Endothelial cell of umbilical vein (primary cell): ENCODE data around the gene COX7A2. TPM values are rescaled to one million over a fixed set of nuclear protein-coding genes. Genes with fewer than 3 reads are reported as not detected.

Source experiments
- BruUV-seq: library from RNA; stranded (reverse); fragments of 400-500 nt; replicated peaks from 2 replicates; lab custom pipeline; 2021; lab: Mats Ljungman, UMichigan
- CTCF ChIA-PET: fragments of 300-600, 350-600 bp; sonication (Branson Sonifier 250); formaldehyde crosslinking; loops from one replicate; lab custom pipeline; 2021; ENCODE audit warnings: antibody characterized with exemption, inconsistent platforms; lab: Charles Lee
- POLR2A ChIA-PET: fragments of 300-600, 350-600 bp; sonication (Branson Sonifier 250); formaldehyde crosslinking; loops from one replicate; lab custom pipeline; 2021; ENCODE audit warnings: antibody characterized with exemption, inconsistent platforms; lab: Charles Lee
- DNase-seq: peaks from one replicate; pipeline ENCODE4 v3.0.0-alpha.2; 2011; ENCODE audit warnings: low read depth, low spot score
- FAIRE-seq: peaks from 2 replicates; lab custom pipeline; 2011; peaks lifted over from hg19 to GRCh38; lab: Jason Lieb, UNC
- H2AFZ ChIP-seq: 2 replicates; pipeline ENCODE4 v1.6.0; 2012; ENCODE audit warnings: low read depth, low read length, control low read depth, inconsistent platforms
- H3K27ac ChIP-seq: 2 replicates; pipeline ENCODE4 v1.5.1; 2011; ENCODE audit warnings: low read depth, mild to moderate bottlenecking, control low read depth, low read length, moderate library complexity; ENCODE audit not compliant: insufficient read depth
- H3K27me3 ChIP-seq, 2 experiments: 2 replicates each; pipeline versions ENCODE4 v1.6.0 to v1.6.1; 2011; ENCODE audit warnings: low read length in 2 of 2, mixed read lengths in 1 of 2; ENCODE audit not compliant: control insufficient read depth in 2 of 2, insufficient read depth in 2 of 2
- H3K36me3 ChIP-seq, 2 experiments: 2 replicates in 1 of 2; 3 replicates in 1 of 2; pipeline ENCODE4 v1.5.1; 2011; ENCODE audit warnings: low read length in 2 of 2, mild to moderate bottlenecking in 1 of 2, moderate library complexity in 1 of 2; ENCODE audit not compliant: control insufficient read depth in 2 of 2, insufficient read depth in 2 of 2; ENCODE audit errors: extremely low read depth in 1 of 2
- H3K4me1 ChIP-seq: 3 replicates; pipeline ENCODE4 v1.5.1; 2011; ENCODE audit warnings: mild to moderate bottlenecking, low read length; ENCODE audit not compliant: control insufficient read depth, insufficient read depth; ENCODE audit errors: extremely low read depth
- H3K4me2 ChIP-seq: 2 replicates; pipeline ENCODE4 v1.6.1; 2011; ENCODE audit warnings: low read length, control low read depth, mixed read lengths; ENCODE audit not compliant: insufficient read depth
- H3K4me3 ChIP-seq, 3 experiments: fragments of 200-600 bp in 1 of 3; sonication (generic), shearing (Covaris generic) in 1 of 3; replicated peaks in 1 of 3; 2 replicates each; pipeline ENCODE4 v1.5.1; 2011 to 2016; ENCODE audit warnings: control low read depth in 3 of 3, low read length in 3 of 3, mild to moderate bottlenecking in 2 of 3, inconsistent platforms in 1 of 3, low read depth in 1 of 3, moderate library complexity in 1 of 3; ENCODE audit not compliant: insufficient read depth in 1 of 3
- H3K79me2 ChIP-seq: 2 replicates; pipeline ENCODE4 v1.6.0; 2012; ENCODE audit warnings: low read length, inconsistent platforms; ENCODE audit not compliant: control insufficient read depth, insufficient read depth
- H3K9ac ChIP-seq: replicated peaks from 2 replicates; pipeline ENCODE3; 2011; ENCODE audit warnings: low read length, control low read depth; ENCODE audit not compliant: insufficient read depth; ENCODE audit errors: extremely low read depth
- H3K9me1 ChIP-seq: replicated peaks from 3 replicates; pipeline ENCODE4 v1.6.0; 2011; ENCODE audit warnings: mild to moderate bottlenecking, low read length; ENCODE audit not compliant: control insufficient read depth, insufficient read depth; ENCODE audit errors: extremely low read depth
- H3K9me3 ChIP-seq: replicated peaks from 2 replicates; pipeline ENCODE4 v1.5.1; 2012; ENCODE audit warnings: low read length, inconsistent platforms; ENCODE audit not compliant: control insufficient read depth, insufficient read depth
- H4K20me1 ChIP-seq: replicated peaks from 2 replicates; pipeline ENCODE3; 2011; ENCODE audit warnings: mild to moderate bottlenecking, low read length; ENCODE audit not compliant: control insufficient read depth, insufficient read depth; ENCODE audit errors: extremely low read depth
- FOS ChIP-seq: IDR thresholded peaks from 2 replicates; pipeline ENCODE4 v1.6.1; 2011; ENCODE audit warnings: mild to moderate bottlenecking, low read length, moderate library complexity, borderline replicate concordance; ENCODE audit not compliant: insufficient read depth
- GATA2 ChIP-seq: IDR thresholded peaks from 2 replicates; pipeline ENCODE4 v1.7.0; 2011; ENCODE audit warnings: low read depth, mild to moderate bottlenecking, moderate library complexity, mixed read lengths, low read length; ENCODE audit not compliant: insufficient read length, insufficient read depth
- JUN ChIP-seq: IDR thresholded peaks from 2 replicates; pipeline ENCODE4 v1.6.1; 2011; ENCODE audit warnings: borderline replicate concordance, low read depth; ENCODE audit not compliant: insufficient read length, insufficient read depth
- MYC ChIP-seq: IDR thresholded peaks from one replicate; pipeline ENCODE4 v1.6.1; 2011; ENCODE audit warnings: mild to moderate bottlenecking, low read depth, low read length
- POLR2A ChIP-seq: IDR thresholded peaks from 2 replicates; pipeline ENCODE4 v1.6.1; 2012; ENCODE audit warnings: low read depth, mild to moderate bottlenecking, control low read depth, low read length
- dilution Hi-C: fragments of 300-500 bp; cut with MboI; formaldehyde crosslinking; loops from one replicate; pipeline ENCODE4 v1.15.0; 2019; ENCODE audit warnings: low sequenced_read_pairs; ENCODE audit not compliant: extremely low pct_ligation_motif_present
- intact Hi-C: fragments of 100-400 bp; cut with micrococcal nuclease; formaldehyde crosslinking; loops from one replicate; pipeline ENCODE4 v1.10.0; 2022
- polyA plus RNA-seq, 4 experiments: library from polyadenylated mRNA; depleted of rRNA in 3 of 4; stranded (reverse) in 3 of 4; unstranded in 1 of 4; fragments of >200 nt; gene quantifications; 2 replicates each; pipeline versions ENCODE4 v1.2.1 to v1.2.3, GENCODE V29; 2011 to 2012; ENCODE audit warnings: missing spikeins in 1 of 4
- total RNA-seq: library from RNA; stranded (reverse); gene quantifications from 2 replicates; pipeline ENCODE4 v1.2.3, GENCODE V29; 2021
- TF ChIP-seq, protein P1 (sequence below): IDR thresholded peaks from 2 replicates; pipeline ENCODE4 v1.6.1; 2011; ENCODE audit not compliant: insufficient read depth, insufficient read length

The COX7A2 gene
- total and polyA plus RNA-seq, 2 donors (not counting 3 experiments of a cell fraction or from before 2014, with no cell fraction given), result 254 to 426 TPM

DNA sequence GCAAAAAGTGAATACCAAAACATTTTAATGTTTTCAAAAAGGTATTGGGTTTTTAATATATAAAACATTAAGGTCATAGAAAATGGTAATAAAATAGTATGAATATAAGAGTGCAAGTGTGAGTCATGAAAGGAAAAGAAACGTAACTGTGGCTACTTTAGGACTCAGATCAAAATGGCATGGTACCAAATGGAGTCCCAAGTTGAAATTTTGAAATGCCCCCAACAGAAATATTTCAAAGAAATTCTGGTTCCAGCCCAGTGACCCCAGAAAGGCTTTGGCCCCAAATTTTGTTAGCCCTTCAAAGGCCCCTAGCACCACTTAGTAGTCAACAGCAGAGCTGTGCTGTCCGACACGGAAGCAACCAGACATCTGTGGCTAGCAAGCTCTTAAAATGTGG lies 43.7 kb downstream of the COX7A2 start:
- Histone ChIP-seq H3K9me1 (no peaks in the 10 kb centered on the region), H3K9ac (no peak overlapping the region), H3K27me3 (no peaks in the 10 kb centered on the region), H3K9me3 (no peaks in the 10 kb centered on the region), H3K4me2 (no peak overlapping the region), H3K79me2 (no peaks in the 10 kb centered on the region), H3K4me1 (peaks cover 16% of the 10 kb centered on the region), H3K4me3 (no peak overlapping the region), H2AFZ (no peak overlapping the region), H4K20me1 (no peaks in the 10 kb centered on the region), H3K27ac (no peak overlapping the region), H3K36me3 (no peaks in the 10 kb centered on the region)
- BruUV-seq, result no TSS peak
- FAIRE-seq, result no peak
- ChIA-PET POLR2A (no interaction called here), CTCF (interaction anchor here (0.6 to 12.5 kb wide), 3 partner anchors 9 to 789 kb away, joined by 3 to 393 read pairs (median 6); no protein-coding TSS in a partner anchor)
- intact Hi-C loops, result loop anchor here (5.0 to 10.0 kb wide), 3 partner anchors 178 to 603 kb away; no protein-coding TSS in a partner anchor
- TF ChIP-seq FOS (peak; percentile 28), MYC (no peak)
- DNase-seq, result no peak
- dilution Hi-C loops, result no loop called here

- CTCF ChIA-PET, result interaction anchor here (1.0 kb wide), 1 partner anchor 23 kb away, joined by 3 read pairs; no protein-coding TSS in a partner anchor
Measured at GRCh38 chr6:75196081-75196687, 47.4 kb downstream of the COX7A2 start.

More at GRCh38 chr6:75196081-75196687, 47.4 kb downstream of the COX7A2 start:
- POLR2A ChIA-PET, result no interaction called here
- DNase-seq (peak; percentile 72), FAIRE-seq (no peak)
- H4K20me1 ChIP-seq, result no peaks in the 10 kb centered on the region
- H3K4me1 ChIP-seq, result peaks cover 6% of the 10 kb centered on the region
- H3K36me3 ChIP-seq, result no peaks in the 10 kb centered on the region
- H3K4me3 ChIP-seq, result no peak overlapping the region
- dilution Hi-C loops (no loop called here), intact Hi-C loops (loop anchor here (2.0 kb wide), 1 partner anchor 589 kb away; no protein-coding TSS in a partner anchor)
- BruUV-seq, result no TSS peak
- TF ChIP-seq, protein P1, sequence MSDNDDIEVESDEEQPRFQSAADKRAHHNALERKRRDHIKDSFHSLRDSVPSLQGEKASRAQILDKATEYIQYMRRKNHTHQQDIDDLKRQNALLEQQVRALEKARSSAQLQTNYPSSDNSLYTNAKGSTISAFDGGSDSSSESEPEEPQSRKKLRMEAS, result no peak
- TF ChIP-seq POLR2A (no peak), GATA2 (peak; percentile 31), JUN (no peak), FOS (peak; percentile 75), MYC (no peak)
- H2AFZ ChIP-seq, result no peak overlapping the region
- H3K79me2 ChIP-seq, result no peaks in the 10 kb centered on the region
- no peaks in the 10 kb centered on the region for H3K9me3 ChIP-seq
- no peak overlapping the region for H3K4me2 ChIP-seq
- no peak overlapping the region for H3K9ac ChIP-seq
- H3K9me1 ChIP-seq, result no peaks in the 10 kb centered on the region
- H3K27ac ChIP-seq, result peak overlapping the region; percentile 45
- H3K27me3 ChIP-seq, result no peaks in the 10 kb centered on the region
